NCI-H774 (cell line): ENCODE data around the gene SMYD3.
"Not testable (repeated sequence)": the region's sequence is repeated elsewhere in the genome, so short reads cannot be mapped to it uniquely, and the experiment has no call there.

ENCODE experiments used
- DNase-seq: peaks from one replicate; lab custom pipeline; 2025; lab: John Stamatoyannopoulos, UW

SMYD3 gene

DNA sequence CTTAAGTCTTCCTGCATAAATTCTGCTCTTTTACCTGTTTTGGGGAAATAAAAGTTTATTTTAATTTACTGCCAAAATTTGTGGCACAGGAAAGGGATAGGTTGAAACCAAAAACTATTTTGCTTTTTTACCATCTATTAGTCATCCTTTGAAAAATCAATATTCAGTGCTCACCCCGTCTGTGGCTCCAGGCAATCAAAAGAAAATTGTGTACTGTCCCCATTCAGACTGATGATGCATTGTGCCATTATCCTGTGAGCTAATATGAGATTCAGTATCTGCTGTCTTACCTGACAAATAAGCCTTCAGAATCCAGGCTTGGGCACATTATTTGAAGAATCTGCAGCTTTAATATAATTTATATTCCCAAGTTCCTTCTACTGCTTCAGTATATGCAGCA lies 701.5 kb downstream of the SMYD3 start:
- DNase-seq: no peak

DNA sequence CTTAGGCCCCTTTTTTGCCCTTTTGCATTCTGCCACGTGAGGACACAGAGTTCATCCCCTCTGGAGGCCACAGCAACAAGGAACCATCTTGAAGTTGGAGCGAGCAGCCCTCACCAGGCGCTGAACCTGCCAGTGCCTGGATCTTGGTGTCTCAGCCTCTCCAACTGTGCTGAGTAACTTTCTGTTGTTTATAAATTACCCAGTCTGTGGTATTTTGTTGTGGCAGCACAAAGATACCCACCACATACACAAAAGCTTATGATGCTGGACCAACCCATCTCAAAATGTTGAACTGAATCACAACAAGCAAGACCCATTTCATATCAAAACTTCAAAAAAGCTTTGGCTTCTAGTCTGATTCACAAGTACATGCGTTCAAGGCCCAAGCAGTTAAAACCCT lies 702.4 kb downstream of the SMYD3 start:
- no peak for DNase-seq

DNA sequence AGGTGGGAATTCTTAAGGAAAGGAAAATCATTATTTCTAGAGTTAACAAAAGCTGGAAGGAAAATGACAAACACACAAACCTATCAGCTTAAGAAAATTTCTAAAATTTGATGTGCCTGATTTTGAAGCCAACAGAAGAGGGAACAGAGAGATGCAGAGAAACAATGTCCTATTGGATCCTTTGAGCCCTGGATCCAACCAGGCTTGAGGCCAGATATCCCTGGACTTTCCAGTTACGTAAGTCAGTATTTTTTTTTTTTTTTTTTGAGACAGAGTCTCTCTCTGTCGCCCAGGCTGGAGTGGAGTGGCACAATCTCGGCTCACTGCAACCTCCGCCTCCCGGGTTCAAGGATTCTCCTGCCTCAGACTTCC lies 703.4 kb downstream of the SMYD3 start:
- no peak for DNase-seq

DNA sequence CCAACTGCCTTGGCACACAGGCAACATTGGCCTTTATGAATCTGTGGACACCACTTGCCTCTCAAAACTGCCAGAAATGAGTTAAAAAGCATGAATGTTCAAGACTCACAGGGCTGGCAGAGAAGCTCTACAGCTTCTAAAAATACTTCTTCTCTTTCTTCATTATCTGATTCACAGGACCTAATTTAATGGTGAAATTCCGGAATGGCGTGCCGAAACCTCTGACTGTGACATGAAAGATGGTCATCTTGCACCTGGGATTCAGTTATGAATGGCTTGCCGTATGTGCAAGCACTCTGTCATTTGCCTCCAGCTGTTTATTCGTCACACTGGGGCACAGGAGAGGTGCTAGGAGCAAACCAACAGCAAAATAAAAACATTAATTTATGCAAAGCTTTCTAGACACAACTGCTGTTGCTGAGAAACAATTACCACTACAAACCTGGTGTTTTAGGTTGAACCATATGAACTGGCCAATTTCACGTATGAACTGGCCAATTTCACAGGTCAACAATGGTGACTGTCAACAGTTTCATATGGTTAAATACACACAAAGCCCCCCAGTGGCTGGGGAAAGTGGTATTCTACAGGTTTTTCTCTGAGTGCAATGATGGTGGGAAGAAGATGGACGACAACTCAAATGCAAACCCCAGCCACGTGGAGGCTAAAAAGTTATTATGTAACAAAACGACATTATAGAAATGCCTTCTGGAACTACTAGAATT lies 704.0 kb downstream of the SMYD3 start:
- DNase-seq: no peak

DNA sequence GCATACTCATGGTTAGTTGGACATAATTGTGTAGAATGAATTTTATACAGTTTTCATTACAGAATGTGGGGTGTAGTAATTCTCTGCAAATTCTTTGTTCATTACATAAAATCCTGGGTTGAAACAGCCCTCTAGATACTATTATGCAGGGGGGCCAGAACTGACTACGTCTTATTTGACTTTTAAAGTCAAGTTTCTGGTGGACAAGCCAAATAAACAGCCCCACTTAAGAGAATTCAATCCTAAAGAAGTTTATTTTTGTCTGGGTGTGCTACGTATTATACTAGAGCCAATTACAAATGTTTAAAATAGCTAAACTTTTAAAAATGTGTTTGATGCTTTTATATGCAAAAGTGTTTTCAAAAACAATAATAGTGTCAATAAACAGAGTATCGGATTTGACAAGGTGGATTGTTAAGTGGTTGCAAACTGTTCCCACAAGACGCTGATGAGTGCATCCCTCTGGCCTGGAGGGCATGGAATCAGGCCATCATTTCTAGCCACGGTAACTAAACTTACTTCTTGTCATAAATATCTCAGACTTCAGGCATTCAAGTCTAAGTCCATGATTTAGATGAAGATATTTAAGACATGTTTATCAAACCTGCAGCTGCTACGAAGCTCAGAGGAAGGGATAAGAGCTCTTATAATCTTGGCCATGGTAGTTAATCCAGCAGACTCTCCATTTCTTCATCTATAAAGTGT lies 706.0 kb downstream of the SMYD3 start:
- DNase-seq: no peak

DNA sequence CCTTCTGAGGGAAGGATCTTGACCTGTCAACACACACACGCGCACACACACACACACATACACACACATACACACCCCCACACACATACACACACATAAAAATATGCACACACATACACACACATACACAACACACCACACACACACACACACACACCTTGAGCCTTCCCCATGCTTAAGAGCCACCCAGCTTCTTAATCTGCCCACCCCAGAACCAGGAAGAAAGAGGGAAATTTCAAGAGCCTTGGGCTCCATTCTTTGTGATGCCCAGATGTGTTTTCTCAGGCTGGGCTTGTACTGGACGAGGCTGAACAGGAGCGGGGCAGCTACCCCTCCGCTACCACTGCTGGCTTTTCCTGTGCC lies 708.7 kb downstream of the SMYD3 start:
- no peak for DNase-seq

DNA sequence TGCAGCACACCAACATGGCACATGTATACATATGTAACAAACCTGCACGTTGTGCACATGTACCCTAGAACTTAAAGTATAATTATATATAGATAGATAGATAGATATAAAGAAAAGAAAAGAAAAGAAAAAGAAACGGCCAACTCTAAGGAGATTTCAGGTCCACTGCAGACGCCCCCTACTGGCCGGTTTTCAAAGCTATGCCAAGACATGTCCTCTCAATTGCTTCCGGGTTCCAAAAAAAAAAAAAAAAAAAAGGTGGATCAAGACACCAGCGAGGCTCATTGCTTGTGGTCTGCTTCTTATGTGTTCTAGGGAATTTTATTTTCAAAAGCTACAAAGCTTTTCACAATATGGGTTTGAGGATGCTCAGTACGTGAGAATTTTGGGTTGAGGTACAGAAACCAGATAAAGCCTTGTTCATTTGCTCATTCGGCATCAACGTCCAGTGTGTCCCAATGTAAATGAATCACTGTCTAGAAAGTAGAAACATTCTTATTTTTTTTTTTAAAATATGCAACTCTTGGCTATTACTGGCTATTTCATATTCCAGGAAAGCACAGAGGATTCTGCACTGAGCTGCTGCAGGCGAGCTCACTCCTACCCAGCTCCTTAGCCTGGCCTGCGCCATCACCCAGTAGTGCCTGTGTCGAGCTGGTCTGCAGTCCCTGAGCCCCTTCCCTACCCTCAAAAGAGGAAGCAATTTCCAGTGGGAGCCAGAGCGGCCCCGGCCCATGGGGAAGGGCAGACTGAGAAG lies 709.3 kb downstream of the SMYD3 start:
- no peak for DNase-seq

DNA sequence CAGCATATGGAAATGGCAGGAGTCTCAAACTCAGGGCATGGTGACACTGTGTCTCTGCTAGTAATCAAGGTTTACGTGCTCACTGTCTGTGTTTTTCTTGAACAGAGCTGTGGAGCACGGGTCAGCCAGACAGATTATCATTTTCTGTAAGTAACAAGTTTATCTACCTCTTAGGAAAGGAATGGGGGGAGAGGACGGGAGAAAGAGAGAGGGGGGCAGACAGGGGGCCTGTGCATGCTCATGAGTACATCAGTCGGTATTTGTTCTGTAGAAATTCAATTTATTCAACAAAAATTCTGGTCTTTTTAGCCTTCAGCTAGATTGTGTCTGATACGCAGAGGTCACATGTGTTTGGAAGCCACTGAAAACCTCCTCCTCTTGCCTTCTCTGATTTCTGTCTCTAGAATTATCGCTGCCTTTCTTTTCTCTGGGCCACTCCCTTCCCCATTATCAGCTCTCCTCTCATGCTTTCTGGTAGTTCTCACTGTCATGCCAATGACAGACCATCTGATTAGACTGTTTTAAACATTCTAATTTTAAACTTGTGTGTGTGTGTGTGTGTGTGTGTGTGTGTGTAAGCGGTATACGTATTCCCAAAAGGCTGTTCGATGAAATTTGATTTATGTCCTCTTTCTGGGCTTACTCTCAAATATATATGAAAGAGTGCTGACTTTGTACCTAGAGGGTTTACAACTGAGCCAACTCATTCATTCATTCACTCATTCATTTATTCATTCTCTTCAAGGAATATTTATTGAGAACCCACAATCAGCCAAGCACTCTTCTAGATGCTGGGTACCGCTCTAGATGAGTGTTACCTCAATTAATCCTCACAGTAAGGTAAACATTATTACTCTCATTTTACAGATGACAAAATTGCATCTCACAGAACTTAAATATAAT lies 715.4 kb downstream of the SMYD3 start:
- DNase-seq: no peak

DNA sequence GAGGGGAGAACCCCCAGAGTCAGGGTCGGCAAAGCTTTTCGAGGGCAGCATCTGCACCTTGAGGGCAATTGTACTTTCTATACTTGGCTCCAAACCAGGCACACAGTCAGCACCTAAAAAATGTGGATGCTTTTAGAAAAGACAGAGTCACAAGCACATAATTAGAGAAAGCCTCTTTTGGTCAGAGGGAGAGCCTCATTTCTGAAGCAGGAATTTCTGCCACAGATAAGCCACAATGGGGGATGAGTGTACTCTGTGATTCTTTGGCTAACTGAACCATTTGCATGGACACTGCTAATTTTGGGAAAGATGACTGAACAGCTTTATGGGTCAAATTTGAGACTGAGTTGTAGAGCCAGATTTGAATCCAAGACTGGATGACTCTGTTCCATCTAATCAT lies 716.6 kb downstream of the SMYD3 start:
- DNase-seq: no peak

DNA sequence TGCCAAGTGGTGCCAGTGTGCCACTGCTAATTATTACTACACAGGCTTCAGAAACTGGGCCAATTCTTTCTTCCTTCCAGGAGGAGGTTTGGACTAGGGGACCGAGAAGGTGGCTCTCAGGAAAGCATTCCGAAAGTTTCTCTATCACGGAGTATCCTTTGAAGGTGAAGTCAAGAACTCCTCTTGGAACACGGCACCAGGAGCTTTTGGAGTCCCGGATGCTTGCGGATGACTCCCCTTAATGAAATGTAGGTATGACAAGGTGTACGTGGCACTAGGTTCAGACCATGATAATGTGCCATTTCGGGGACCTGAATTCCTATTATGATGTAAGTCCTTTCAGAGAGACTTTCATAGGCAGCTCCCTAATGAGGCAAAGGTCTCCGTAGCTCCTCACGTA lies 718.2 kb downstream of the SMYD3 start:
- DNase-seq: no peak

DNA sequence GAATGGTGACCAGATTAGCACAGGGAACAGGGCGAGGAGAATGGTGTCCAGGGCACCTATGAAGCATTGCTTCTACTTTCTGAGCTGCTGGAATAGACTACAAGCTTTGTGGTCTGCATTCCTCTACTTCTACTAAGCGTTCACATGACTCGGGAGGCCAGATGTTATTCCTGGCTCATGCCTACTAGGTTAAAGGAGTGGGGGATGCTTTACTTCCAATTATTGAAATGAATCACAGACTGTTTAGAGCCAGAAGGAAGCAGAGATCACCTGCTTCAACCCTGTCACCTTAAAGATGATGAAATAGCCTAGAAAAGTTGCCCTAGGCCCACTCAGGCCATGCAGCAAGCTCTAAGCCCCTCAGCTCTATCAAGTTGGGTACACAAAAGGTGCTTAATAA lies 718.8 kb downstream of the SMYD3 start:
- no peak for DNase-seq

DNA sequence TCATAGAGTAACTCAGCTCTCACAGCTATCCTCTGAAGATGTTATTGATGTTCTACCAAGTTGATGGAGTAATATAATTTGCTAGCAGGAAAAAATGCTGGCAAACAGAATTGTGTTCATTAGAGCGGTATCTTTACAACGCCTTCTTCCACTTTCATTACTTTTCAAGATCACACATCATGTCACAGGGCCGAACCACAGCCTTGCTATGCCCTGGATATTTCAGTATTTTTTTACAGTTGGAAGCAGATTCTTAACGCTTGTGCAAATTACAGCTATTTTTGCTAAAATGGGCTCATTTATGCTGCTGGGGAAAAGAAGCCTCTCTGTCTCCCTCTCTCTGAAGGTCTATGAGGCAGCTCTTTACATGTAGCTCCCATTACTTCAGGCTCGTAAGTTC lies 720.1 kb downstream of the SMYD3 start:
- no peak for DNase-seq

DNA sequence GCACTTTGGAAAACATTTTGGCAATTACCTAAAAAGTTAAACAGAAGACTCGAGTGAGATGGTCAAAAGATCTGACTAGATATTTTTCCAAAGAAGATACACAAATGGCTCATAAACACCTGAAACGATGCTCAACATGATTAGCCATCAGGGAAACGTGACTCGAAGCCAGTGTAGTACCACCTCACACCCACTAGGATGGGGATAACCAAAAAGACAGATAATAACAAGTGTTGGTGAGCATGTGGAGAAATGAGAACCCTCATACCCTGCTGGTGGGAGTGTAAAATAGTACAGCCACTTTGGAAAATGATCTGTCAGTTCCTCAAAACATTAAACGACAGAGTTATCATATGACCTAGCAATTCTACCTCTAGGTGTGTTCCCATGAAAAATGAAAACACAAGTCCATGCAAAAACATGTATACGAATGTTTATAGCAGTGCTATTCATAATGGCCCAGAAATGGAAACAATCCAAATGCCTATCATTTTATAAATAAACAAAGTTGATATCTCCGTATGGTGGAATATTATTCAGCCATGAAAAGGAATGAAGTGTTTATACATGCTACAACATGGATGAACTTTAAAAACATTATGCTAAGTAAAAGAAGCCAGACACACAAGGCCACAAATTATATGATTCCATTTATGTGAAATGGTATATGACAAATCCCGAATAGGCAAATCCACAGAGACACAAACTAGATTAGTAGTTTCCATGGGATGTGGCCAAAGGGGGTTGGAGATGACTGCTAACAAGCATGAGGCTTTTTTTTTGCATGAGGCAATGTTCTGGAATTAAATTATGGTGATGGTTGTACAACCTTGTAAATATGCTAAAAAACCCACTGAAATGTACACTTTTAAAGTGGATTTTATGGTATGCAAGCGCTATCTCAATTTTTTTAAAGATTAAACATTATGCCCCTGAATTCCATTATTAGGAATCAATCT lies 727.0 kb downstream of the SMYD3 start:
- DNase-seq: no peak

DNA sequence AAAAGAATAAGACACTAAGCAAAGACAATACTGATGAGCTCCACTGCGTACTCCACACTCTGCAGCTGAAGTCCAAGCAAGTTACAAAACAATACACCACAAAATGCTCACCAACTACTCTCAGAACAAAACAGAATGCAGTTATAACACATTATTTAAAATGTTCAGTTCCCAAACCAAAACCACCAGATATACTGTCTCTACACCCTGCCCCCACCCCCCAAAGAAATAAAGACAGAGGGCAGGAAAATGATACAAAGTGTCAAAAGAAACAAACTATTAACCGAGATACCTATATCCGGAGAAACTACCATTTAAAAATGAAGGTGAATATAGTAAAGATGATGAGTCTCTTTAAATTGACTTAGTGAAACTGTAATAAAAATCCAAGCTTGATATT lies 729.3 kb downstream of the SMYD3 start:
- DNase-seq: no peak

DNA sequence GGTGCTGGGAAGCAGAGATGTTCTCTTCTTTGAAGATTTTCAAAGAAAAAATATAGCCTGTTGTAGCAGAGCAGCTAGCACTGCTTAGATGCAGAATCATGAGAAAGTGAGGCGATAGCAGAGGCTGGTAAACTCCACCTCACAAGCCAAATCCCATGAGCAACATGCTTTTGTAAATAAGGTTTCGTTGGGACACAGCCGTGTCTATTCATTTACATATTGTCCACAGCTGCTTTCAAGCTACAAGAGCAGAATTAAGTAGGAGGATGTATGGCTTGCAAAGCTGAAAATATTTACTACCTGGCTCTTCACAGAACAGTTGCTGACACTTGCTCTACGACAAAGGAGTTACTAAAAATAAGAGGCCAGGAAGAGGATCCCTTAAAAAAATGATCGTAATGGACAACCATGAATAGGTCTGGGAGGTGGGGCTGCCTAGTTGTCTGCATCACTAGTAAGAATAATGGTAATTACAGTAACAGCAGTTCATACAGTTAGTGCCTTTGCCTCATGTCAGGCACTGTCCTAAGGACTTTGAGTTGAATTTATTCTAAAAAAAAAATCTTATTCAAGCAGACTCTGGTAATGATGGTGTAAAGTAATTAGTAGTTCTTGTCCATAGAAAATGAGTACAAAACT lies 730.3 kb downstream of the SMYD3 start:
- DNase-seq: peak; percentile 8

DNA sequence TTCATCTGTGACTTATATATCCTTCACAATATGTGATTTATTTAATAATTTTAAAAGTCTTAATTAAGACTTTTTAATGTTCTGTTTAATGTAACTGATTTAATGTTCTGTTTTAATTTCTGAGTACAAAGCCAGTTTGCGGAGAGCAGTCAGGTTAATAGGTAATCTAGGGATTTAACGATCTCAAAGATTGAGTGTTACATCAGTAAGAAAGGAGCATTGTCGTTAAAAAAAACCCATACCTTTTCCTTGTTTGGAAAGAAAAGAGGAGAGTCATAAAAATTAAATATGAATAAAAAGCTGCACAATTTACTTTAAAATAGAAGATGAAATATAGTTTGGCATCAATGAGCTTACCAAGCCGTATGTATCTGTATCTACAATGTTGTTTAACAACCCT lies 730.9 kb downstream of the SMYD3 start:
- DNase-seq: no peak

DNA sequence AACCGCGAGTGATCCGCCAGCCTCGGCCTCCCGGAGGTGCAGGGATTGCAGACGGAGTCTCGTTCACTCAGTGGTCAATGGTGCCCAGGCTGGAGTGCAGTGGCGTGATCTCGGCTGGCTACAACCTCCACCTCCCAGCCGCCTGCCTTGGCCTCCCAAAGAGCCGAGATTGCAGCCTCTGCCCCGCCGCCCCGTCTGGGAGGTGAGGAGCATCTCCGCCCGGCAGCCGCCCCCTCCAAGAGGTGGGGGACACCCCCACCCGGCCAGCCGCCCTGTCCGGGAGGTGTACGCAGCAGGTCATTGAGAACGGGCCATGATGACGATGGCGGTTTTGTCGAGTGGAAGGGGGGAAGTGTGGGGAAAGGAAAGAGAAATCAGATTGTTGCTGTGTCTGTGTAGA lies 732.1 kb downstream of the SMYD3 start:
- DNase-seq: not testable (repeated sequence)

DNA sequence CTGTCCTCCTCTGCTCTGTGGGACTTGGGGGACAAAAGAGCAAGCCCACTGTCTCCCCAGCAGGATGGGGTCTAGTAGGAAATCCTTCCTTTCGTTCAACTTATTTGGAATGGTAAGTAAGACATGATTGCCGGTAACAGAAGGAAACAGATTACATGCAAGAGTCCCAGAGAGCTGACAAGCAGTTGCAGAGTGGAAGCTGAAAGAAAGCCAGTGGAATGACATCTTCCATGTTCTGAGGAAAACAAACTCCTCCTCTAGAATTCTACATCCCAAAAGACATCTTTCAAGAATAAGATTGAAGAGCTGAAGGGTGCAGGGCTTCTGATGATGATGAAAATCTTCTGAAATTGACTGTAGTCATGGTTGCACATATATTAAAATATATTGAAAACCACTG lies 732.9 kb downstream of the SMYD3 start:
- no peak for DNase-seq

DNA sequence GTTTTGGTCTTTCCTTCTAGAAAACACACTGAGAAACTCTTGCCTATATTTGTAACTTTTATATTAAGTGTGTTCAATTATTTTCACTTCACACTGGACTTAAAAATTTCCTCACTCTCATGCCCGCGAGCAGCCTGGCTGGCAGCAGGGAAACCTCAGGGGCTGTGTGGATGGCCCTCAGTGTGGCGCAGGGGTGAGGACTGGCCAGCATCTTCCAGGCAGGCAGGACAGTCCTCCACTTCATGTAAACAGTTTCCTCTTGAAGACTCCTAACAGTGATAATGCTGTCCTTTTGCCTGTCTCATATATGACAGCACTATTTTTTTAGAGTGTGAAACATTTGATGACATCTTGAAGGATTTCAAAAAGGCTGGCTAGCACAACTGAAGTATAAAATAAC lies 733.7 kb downstream of the SMYD3 start:
- no peak for DNase-seq

DNA sequence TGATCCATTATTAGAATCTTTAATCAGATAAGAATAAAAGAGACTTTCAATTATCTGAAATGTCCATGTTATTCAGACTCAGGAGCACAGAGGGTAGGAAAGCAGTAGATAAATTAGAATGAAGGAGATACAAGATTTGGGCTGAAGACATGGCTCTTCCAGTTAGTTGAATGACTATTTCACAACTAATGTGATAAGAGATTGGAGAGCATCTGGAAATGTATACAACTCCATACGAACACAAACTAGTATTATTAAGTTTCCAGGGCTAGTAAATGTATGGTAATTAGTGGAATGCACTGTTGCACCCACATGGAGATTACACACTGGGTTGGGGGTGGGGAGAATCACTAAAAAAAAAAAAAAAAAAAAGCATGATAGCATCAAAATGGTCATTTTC lies 734.3 kb downstream of the SMYD3 start:
- no peak for DNase-seq

DNA sequence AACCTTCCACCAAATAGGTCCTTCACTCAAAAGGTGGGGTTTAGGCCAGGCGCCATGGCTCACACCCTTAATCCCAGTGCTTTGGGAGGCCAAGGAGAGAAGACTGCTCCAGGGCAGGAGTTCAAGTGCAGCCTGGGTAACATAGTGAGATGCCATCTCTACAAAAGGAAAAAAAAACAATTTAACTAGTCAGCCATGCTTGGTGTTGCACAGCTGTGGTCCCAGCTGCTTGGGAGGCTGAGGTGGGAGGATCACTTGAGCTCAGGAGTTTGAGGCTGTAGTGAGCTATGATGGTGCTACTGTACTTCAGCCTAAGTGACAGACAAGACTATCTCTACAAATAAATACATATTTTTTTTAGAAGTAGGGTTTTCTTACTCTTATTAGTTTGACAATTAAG lies 734.8 kb downstream of the SMYD3 start:
- no peak for DNase-seq
